GM23338 (cell line): Measurements from ENCODE around the gene NOC2L. TPM values are rescaled to one million over a fixed set of nuclear protein-coding genes. Genes with fewer than 3 reads are reported as not detected.

Source experiments
- ATAC-seq: fragments of 200-7000 bp; cut with Tn5 transposase; 3 replicates; pipeline ENCODE4 v1.9.1; 2020
- DNase-seq: peaks from one replicate; pipeline ENCODE4 v3.0.0-alpha.2; 2015; ENCODE audit warnings: low spot score
- H2AFZ ChIP-seq: fragments of 200-600 bp; sonication (generic); 2 replicates; pipeline ENCODE4 v1.8.0; 2016; ENCODE audit warnings: antibody characterized with exemption, mild to moderate bottlenecking, moderate library complexity
- H3F3A ChIP-seq: fragments of 200-600 bp; sonication (generic); replicated peaks from 2 replicates; pipeline ENCODE4 v1.8.0; 2017; ENCODE audit warnings: antibody characterized with exemption, mixed run types, low read depth
- H3K27ac ChIP-seq: fragments of 200-600 bp; sonication (generic); 2 replicates; pipeline ENCODE4 v1.6.1; 2016; ENCODE audit warnings: low read depth
- H3K27me3 ChIP-seq: fragments of 200-600 bp; sonication (generic); 2 replicates; pipeline ENCODE4 v1.8.0; 2016; ENCODE audit warnings: mild to moderate bottlenecking, mixed run types, moderate library complexity; ENCODE audit not compliant: insufficient read depth
- H3K36me3 ChIP-seq: fragments of 200-600 bp; sonication (generic); 2 replicates; pipeline ENCODE4 v1.8.0; 2016; ENCODE audit warnings: mild to moderate bottlenecking; ENCODE audit not compliant: insufficient read depth
- H3K4me1 ChIP-seq: fragments of 200-600 bp; sonication (generic); 2 replicates; pipeline ENCODE4 v1.8.0; 2016; ENCODE audit warnings: mild to moderate bottlenecking, moderate library complexity; ENCODE audit not compliant: insufficient read depth
- H3K4me2 ChIP-seq: fragments of 200-600 bp; sonication (generic); 2 replicates; pipeline ENCODE4 v1.7.1; 2017; ENCODE audit warnings: mixed run types
- H3K4me3 ChIP-seq: fragments of 200-600 bp; sonication (generic); 2 replicates; pipeline ENCODE4 v1.6.1; 2016; ENCODE audit warnings: mixed run types
- H3K79me2 ChIP-seq: fragments of 200-600 bp; sonication (generic); replicated peaks from 2 replicates; pipeline ENCODE4 v1.8.0; 2017; ENCODE audit warnings: mild to moderate bottlenecking; ENCODE audit not compliant: insufficient read depth
- H3K9me2 ChIP-seq: fragments of 200-600 bp; sonication (generic); 2 replicates; pipeline ENCODE4 v1.8.0; 2017; ENCODE audit not compliant: insufficient read depth
- H4K20me1 ChIP-seq: fragments of 200-600 bp; sonication (generic); replicated peaks from 2 replicates; pipeline ENCODE4 v1.8.0; 2017; ENCODE audit warnings: mild to moderate bottlenecking; ENCODE audit not compliant: insufficient read depth
- H3K27ac Mint-ChIP-seq: 2 replicates; pipeline ENCODE4 v1.8.0; 2020; ENCODE audit warnings: inconsistent platforms, mild to moderate bottlenecking, moderate library complexity, mixed read lengths
- H3K27me3 Mint-ChIP-seq: 3 replicates; pipeline ENCODE4 v1.8.0; 2022; ENCODE audit warnings: low read depth, mild to moderate bottlenecking, moderate library complexity, mixed read lengths, inconsistent platforms; ENCODE audit not compliant: insufficient read depth, poor library complexity
- H3K36me3 Mint-ChIP-seq: 3 replicates; pipeline ENCODE4 v1.8.0; 2021; ENCODE audit warnings: low read depth, mild to moderate bottlenecking, inconsistent platforms, moderate library complexity, mixed read lengths
- H3K4me1 Mint-ChIP-seq: 3 replicates; pipeline ENCODE4 v1.8.0; 2020; ENCODE audit warnings: mild to moderate bottlenecking, inconsistent platforms, mixed read lengths
- H3K4me3 Mint-ChIP-seq: 3 replicates; pipeline ENCODE4 v1.8.0; 2021; ENCODE audit warnings: moderate library complexity, mild to moderate bottlenecking, inconsistent platforms, mixed read lengths
- H3K9me3 Mint-ChIP-seq: 3 replicates; pipeline ENCODE4 v1.8.0; 2020; ENCODE audit warnings: moderate library complexity, mild to moderate bottlenecking, inconsistent platforms, mixed read lengths
- CREB1 ChIP-seq: fragments of 250-450 bp; sonication (Bioruptor Pico); IDR thresholded peaks from 2 replicates; pipeline ENCODE4 v1.5.0; 2020; ENCODE audit warnings: low read depth, mild to moderate bottlenecking, moderate library complexity
- CTCF ChIP-seq, 2 experiments: fragments of 200-600 bp in 1 of 2; sonication (generic) in 1 of 2; conservative IDR thresholded peaks; 2 replicates each; pipeline versions ENCODE4 v1.5.1 to v1.6.1; 2016 to 2017; ENCODE audit warnings: antibody characterized with exemption in 2 of 2, low read depth in 2 of 2, mild to moderate bottlenecking in 2 of 2, moderate library complexity in 1 of 2
- ETS1 ChIP-seq: IDR thresholded peaks from 2 replicates; pipeline ENCODE4 v1.6.1; 2016; ENCODE audit warnings: antibody characterized with exemption
- EZH2 ChIP-seq: fragments of 200-600 bp; sonication (generic); IDR thresholded peaks from one replicate; pipeline ENCODE4 v1.8.0; 2017; ENCODE audit warnings: antibody characterized with exemption, mild to moderate bottlenecking, low read depth; ENCODE audit not compliant: unreplicated experiment
- EZH2phosphoT487 ChIP-seq: fragments of 200-600 bp; sonication (generic); IDR thresholded peaks from one replicate; pipeline ENCODE4 v1.8.1; 2018; ENCODE audit warnings: antibody characterized with exemption; ENCODE audit not compliant: unreplicated experiment
- POLR2AphosphoS5 ChIP-seq: IDR thresholded peaks from 2 replicates; pipeline ENCODE4 v1.6.1; 2016; ENCODE audit warnings: antibody characterized with exemption, low read depth
- REST ChIP-seq: IDR thresholded peaks from one replicate; pipeline ENCODE4 v1.6.1; 2018; ENCODE audit warnings: antibody characterized with exemption; ENCODE audit not compliant: unreplicated experiment
- STAT1 ChIP-seq: IDR thresholded peaks from one replicate; pipeline ENCODE4 v1.6.1; 2016; ENCODE audit warnings: antibody characterized with exemption; ENCODE audit not compliant: unreplicated experiment
- ZNF114 ChIP-seq: fragments of 250-450 bp; sonication (Bioruptor Pico); IDR thresholded peaks from 2 replicates; pipeline ENCODE4 v1.5.0; 2020; ENCODE audit warnings: mild to moderate bottlenecking, moderate library complexity
- ZNF331 ChIP-seq: fragments of 250-450 bp; sonication (Bioruptor Pico); IDR thresholded peaks from 2 replicates; pipeline ENCODE4 v1.5.0; 2020; ENCODE audit warnings: low read depth, mild to moderate bottlenecking, moderate library complexity
- polyA plus RNA-seq: library from polyadenylated mRNA; unstranded; fragments of >200 nt; fragmentation: Nextera tagmentation; extraction: Ambion mirVana; gene quantifications from 2 replicates; pipeline ENCODE4 v1.2.1, GENCODE V29; 2016
- total RNA-seq: library from RNA; depleted of rRNA; stranded (reverse); fragments of >200 nt; shearing (Covaris generic); gene quantifications from 2 replicates; pipeline ENCODE4 v1.2.3, GENCODE V29; 2014

Gene NOC2L
- total and polyA plus RNA-seq, 2 experiments from 2014 or later = 79.3 to 125 TPM

GRCh38 chr1:934991-935750 lies 23.9 kb downstream of the NOC2L start (continued):
- no peak for TF ChIP-seq REST
- no peak for TF ChIP-seq POLR2AphosphoS5
- TF ChIP-seq ZNF331 (CRISPR knock-in tag) = no peak
- TF ChIP-seq ZNF114 (CRISPR knock-in tag) = no peak

- no peaks in the 10 kb centered on the region; the same call in 1 of the 2 replicates for H3K4me1 ChIP-seq
- TF ChIP-seq REST (no peak), EZH2phosphoT487 (no peak), CTCF (conservative IDR thresholded peaks at IDR 0.05; ENCODE audit: low read depth in 2 of 2) (no peak), CREB1 (CRISPR knock-in tag) (no peak), ZNF331 (CRISPR knock-in tag) (no peak), STAT1 (no peak), ETS1 (no peak), POLR2AphosphoS5 (no peak), EZH2 (no peak)
Measured at GRCh38 chr1:933603-933940, 25.5 kb downstream of the NOC2L start.

More at GRCh38 chr1:933603-933940, 25.5 kb downstream of the NOC2L start:
- Mint-ChIP-seq H3K36me3 (no peaks in the 10 kb centered on the region), H3K27ac (no peak overlapping the region), H3K9me3 (no peaks in the 10 kb centered on the region; the same call in 2 of the 3 replicates), H3K27me3 (peaks cover 69% of the 10 kb centered on the region), H3K4me1 (peaks cover 9% of the 10 kb centered on the region), H3K4me3 (no peak overlapping the region)
- Histone ChIP-seq H3K9me2 (no peaks in the 10 kb centered on the region), H3K4me3 (no peak overlapping the region), H3K27ac (no peak overlapping the region), H3F3A (no peaks in the 10 kb centered on the region), H3K79me2 (no peaks in the 10 kb centered on the region), H2AFZ (no peak overlapping the region), H4K20me1 (no peaks in the 10 kb centered on the region), H3K27me3 (peaks cover 83% of the 10 kb centered on the region), H3K4me2 (no peak overlapping the region), H3K36me3 (no peaks in the 10 kb centered on the region)
- DNase-seq (no peak), ATAC-seq (0 out of 3 replicates have a peak, but pooled peaks have one; percentile 2)
